HG03575 (cell line): ENCODE data around the gene SNX27.
"Not testable (repeated sequence)": the region's sequence is repeated elsewhere in the genome, so short reads cannot be mapped to it uniquely, and the experiment has no call there.

Experiments used
- ATAC-seq: cut with Tn5 transposase; IDR thresholded peaks from one replicate; pipeline ENCODE4 v1.9.1; 2021; ENCODE audit not compliant: unreplicated experiment, insufficient number of reproducible peaks, low FRiP score; ENCODE audit errors: extremely low read depth

SNX27 gene

GRCh38 chr1:151715726-151716404 is 104.0 kb downstream of the SNX27 start:
- no peak for ATAC-seq

GRCh38 chr1:151716405-151716762 is 104.5 kb downstream of the SNX27 start:
- ATAC-seq: no peak

- ATAC-seq: no peak
Measured at GRCh38 chr1:151716771-151717631, 105.2 kb downstream of the SNX27 start, which contains the start of gene CELF3. Gene CELF3, minus strand, starts transcription at chr1:151716803. Its CDS starts 783 bp downstream, at chr1:151716020.

GRCh38 chr1:151718011-151718431 is 106.2 kb downstream of the SNX27 start:
- no peak for ATAC-seq

GRCh38 chr1:151718666-151719065 is 106.8 kb downstream of the SNX27 start:
- ATAC-seq: no peak

GRCh38 chr1:151720125-151720524 is 108.3 kb downstream of the SNX27 start:
- no peak for ATAC-seq

- ATAC-seq: no peak
Measured at GRCh38 chr1:151720554-151720953, 108.7 kb downstream of the SNX27 start.

- ATAC-seq: no peak
Measured at GRCh38 chr1:151720974-151721787, 109.3 kb downstream of the SNX27 start, which contains the start of gene RIIAD1. Gene RIIAD1, plus strand, starts transcription at chr1:151721522. Its CDS starts 15 bp downstream, at chr1:151721537.

- ATAC-seq: no peak
Measured at GRCh38 chr1:151721788-151722510, 110.1 kb downstream of the SNX27 start.

- no peak for ATAC-seq
Measured at GRCh38 chr1:151723726-151724370, 112.0 kb downstream of the SNX27 start.

GRCh38 chr1:151728151-151729054 is 116.6 kb downstream of the SNX27 start:
- ATAC-seq: no peak

GRCh38 chr1:151729157-151729965 is 117.5 kb downstream of the SNX27 start:
- no peak for ATAC-seq

GRCh38 chr1:151729966-151730291 is 118.1 kb downstream of the SNX27 start:
- no peak for ATAC-seq

- ATAC-seq: no peak
Measured at GRCh38 chr1:151733126-151733525, 121.3 kb downstream of the SNX27 start.

- ATAC-seq: not testable (repeated sequence)
Measured at GRCh38 chr1:151733995-151734394, 122.1 kb downstream of the SNX27 start.

GRCh38 chr1:151737026-151737425 is 125.2 kb downstream of the SNX27 start:
- ATAC-seq: no peak

- no peak for ATAC-seq
Measured at GRCh38 chr1:151737479-151737878, 125.6 kb downstream of the SNX27 start.
